ENCODE results near the gene ZFR. TPM values are rescaled to one million over a fixed set of nuclear protein-coding genes. Genes with fewer than 3 reads are reported as not detected.
A peak's percentile ranks its signal among the peaks of the same experiment; 100 is the strongest.

Gene ZFR
- total RNA-seq, 2 experiments from 2014 or later = 58.8 to 61.0 TPM

- DNase-seq (peak; percentile 56 to 85 (median 66)), ATAC-seq (ENCODE audit: poor library complexity) (peak; percentile 71)
- Mint-ChIP-seq H3K9me3 (no peaks in the 10 kb centered on the region), H3K4me1 (ENCODE audit: low read depth) (no peaks in the 10 kb centered on the region), H3K36me3 (ENCODE audit: low read depth) (no peaks in the 10 kb centered on the region), H3K4me3 (no peak overlapping the region), H3K27ac (no peak overlapping the region), H3K27me3 (no peaks in the 10 kb centered on the region)
- H3K27ac ChIP-seq (ENCODE audit: low read depth in 1 of 2, low read length in 2 of 2) = no peak overlapping the region
- H3K4me3 ChIP-seq (ENCODE audit: low read length) = no peak overlapping the region
- no peaks in the 10 kb centered on the region for H3K4me1 ChIP-seq (ENCODE audit: insufficient read depth, low read length)
- CTCF ChIA-PET = interaction anchor here (0.5 to 3.6 kb wide), 12 partner anchors 41 to 306 kb away, joined by 3 to 69 read pairs (median 4); partner anchors contain the start of gene SUB1
- intact Hi-C loops (cut with DNase I, micrococcal nuclease) = loop anchor here (1.0 to 10.0 kb wide), 6 partner anchors 32 to 255 kb away; no protein-coding TSS in a partner anchor
- H3K27me3 ChIP-seq (ENCODE audit: control insufficient read depth in 1 of 2, insufficient read depth in 2 of 2, low read length in 2 of 2) = no peaks in the 10 kb centered on the region
- POLR2A ChIA-PET = interaction anchor here (0.9 to 3.3 kb wide), 4 partner anchors 93 to 100 kb away, joined by 3 to 26 read pairs (median 7); partner anchors contain the start of gene SUB1
- peak; percentile 89 for TF ChIP-seq CTCF (IDR thresholded peaks at IDR 0.05)
- H3K36me3 ChIP-seq (ENCODE audit: insufficient read depth, low read length) = no peaks in the 10 kb centered on the region
- H3K9me3 ChIP-seq (ENCODE audit: control insufficient read depth in 1 of 2, insufficient read depth in 1 of 2, low read length in 2 of 2) = no peaks in the 10 kb centered on the region
Measured at GRCh38 chr5:32489791-32490562, 45.4 kb upstream of the ZFR start.

DNA sequence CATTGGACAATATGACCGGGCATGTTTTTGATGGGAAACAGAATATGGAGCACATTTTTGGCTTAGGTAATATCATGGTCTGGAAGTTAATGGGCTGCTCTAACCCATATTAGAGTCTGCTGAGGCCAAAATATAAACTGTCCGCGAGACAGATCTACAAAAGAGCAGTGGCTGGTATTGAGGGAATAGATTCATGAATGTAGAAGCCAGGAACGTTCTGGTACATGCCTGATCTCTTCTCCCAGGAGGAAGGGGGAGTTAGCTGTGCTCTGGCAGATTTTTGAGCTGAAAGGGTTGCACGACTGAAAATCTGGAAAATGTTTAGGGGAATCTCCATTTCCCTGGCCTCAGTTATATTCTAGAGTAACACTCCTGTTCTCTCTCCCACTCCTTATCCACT is 42.9 kb upstream of the ZFR start:
- no peaks in the 10 kb centered on the region for H3K4me1 Mint-ChIP-seq (ENCODE audit: low read depth)
- no peaks in the 10 kb centered on the region for H3K36me3 Mint-ChIP-seq (ENCODE audit: low read depth)
- Histone ChIP-seq H3K9me3 (ENCODE audit: control insufficient read depth in 1 of 2, insufficient read depth in 1 of 2, low read length in 2 of 2) (no peaks in the 10 kb centered on the region), H3K36me3 (ENCODE audit: insufficient read depth, low read length) (no peaks in the 10 kb centered on the region), H3K27ac (ENCODE audit: low read depth in 1 of 2, low read length in 2 of 2) (no peak overlapping the region), H3K27me3 (ENCODE audit: control insufficient read depth in 1 of 2, insufficient read depth in 2 of 2, low read length in 2 of 2) (no peaks in the 10 kb centered on the region), H3K4me1 (ENCODE audit: insufficient read depth, low read length) (no peaks in the 10 kb centered on the region), H3K4me3 (ENCODE audit: low read length) (no peak overlapping the region)
- POLR2A ChIA-PET = interaction anchor here (3.3 kb wide), 1 partner anchor 102 kb away, joined by 26 read pairs; no protein-coding TSS in a partner anchor
- H3K4me3 Mint-ChIP-seq = no peak overlapping the region
- H3K27ac Mint-ChIP-seq = no peak overlapping the region
- H3K27me3 Mint-ChIP-seq = no peaks in the 10 kb centered on the region
- CTCF ChIA-PET = interaction anchor here (3.6 kb wide), 1 partner anchor 102 kb away, joined by 69 read pairs; no protein-coding TSS in a partner anchor
- ATAC-seq (ENCODE audit: poor library complexity) (no peak), DNase-seq (no peak)
- intact Hi-C loops (cut with DNase I, micrococcal nuclease) = loop anchor here (5.0 to 10.0 kb wide), 2 partner anchors 35 to 253 kb away; no protein-coding TSS in a partner anchor
- no peaks in the 10 kb centered on the region for H3K9me3 Mint-ChIP-seq
- no peak for TF ChIP-seq CTCF (IDR thresholded peaks at IDR 0.05)

DNA sequence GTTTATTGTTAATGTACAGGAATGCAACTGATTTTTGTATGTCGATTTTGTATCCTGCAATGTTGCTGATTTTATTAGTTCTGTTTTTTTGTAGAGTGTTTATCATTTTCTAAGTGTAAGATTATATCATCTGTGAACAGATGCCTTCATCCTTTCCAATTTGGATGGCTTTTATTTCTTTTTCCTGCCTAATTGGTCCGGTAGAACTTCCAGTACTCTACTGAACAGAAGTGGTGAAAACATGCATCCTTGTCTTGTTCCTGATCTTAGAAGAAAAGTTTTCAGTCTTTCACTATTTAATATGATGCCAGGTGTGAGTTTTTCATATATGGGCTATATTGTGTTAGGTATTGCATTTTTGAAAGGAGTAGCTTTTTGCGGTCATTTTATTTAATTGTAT is 42.5 kb upstream of the ZFR start:
- Histone ChIP-seq H3K27ac (ENCODE audit: low read depth in 1 of 2, low read length in 2 of 2) (no peak overlapping the region), H3K36me3 (ENCODE audit: insufficient read depth, low read length) (no peaks in the 10 kb centered on the region), H3K27me3 (ENCODE audit: control insufficient read depth in 1 of 2, insufficient read depth in 2 of 2, low read length in 2 of 2) (no peaks in the 10 kb centered on the region), H3K9me3 (ENCODE audit: control insufficient read depth in 1 of 2, insufficient read depth in 1 of 2, low read length in 2 of 2) (no peaks in the 10 kb centered on the region), H3K4me3 (ENCODE audit: low read length) (no peak overlapping the region), H3K4me1 (ENCODE audit: insufficient read depth, low read length) (no peaks in the 10 kb centered on the region)
- Mint-ChIP-seq H3K36me3 (ENCODE audit: low read depth) (no peaks in the 10 kb centered on the region), H3K27me3 (no peaks in the 10 kb centered on the region), H3K4me3 (no peak overlapping the region), H3K9me3 (no peaks in the 10 kb centered on the region), H3K4me1 (ENCODE audit: low read depth) (no peaks in the 10 kb centered on the region), H3K27ac (no peak overlapping the region)
- POLR2A ChIA-PET = no interaction called here
- CTCF ChIA-PET = interaction anchor here (1.9 kb wide), 1 partner anchor 103 kb away, joined by 6 read pairs; no protein-coding TSS in a partner anchor
- TF ChIP-seq CTCF (IDR thresholded peaks at IDR 0.05) = no peak
- ATAC-seq (ENCODE audit: poor library complexity) = no peak
- DNase-seq = no peak
- intact Hi-C loops (cut with DNase I, micrococcal nuclease) = loop anchor here (5.0 to 10.0 kb wide), 2 partner anchors 35 to 252 kb away; no protein-coding TSS in a partner anchor

Data from CD4-positive, alpha-beta T cell (primary cell).